ENCODE measurements around the gene TMEM63A. TPM values are rescaled to one million over a fixed set of nuclear protein-coding genes. Genes with fewer than 3 reads are reported as not detected.
"Not testable (repeated sequence)": the region's sequence is repeated elsewhere in the genome, so short reads cannot be mapped to it uniquely, and the experiment has no call there.

Gene TMEM63A
- total and polyA plus RNA-seq, 2 experiments from 2014 or later: 11.9 to 13.5 TPM

GRCh38 chr1:225888289-225888897 lies 6.2 kb upstream of the TMEM63A start:
- no peaks in the 10 kb centered on the region for H3K9me3 ChIP-seq (ENCODE audit: low read depth)
- H3K27ac ChIP-seq: no peak overlapping the region
- H3K9ac ChIP-seq: no peak overlapping the region
- no peaks in the 10 kb centered on the region for H3K27me3 ChIP-seq (replicated peaks; ENCODE audit: insufficient read depth)
- DNase-seq: no peak
- H3K36me3 ChIP-seq (ENCODE audit: low read depth): no peaks in the 10 kb centered on the region
- in situ Hi-C loops (cut with MboI): no loop called here
- no peaks in the 10 kb centered on the region for H4K20me1 ChIP-seq (ENCODE audit: insufficient read depth)
- 88 to 89% methylated on average over 18 of the region's 18 CpGs for WGBS, 2 experiments (ENCODE audit: low coverage in 1 of 2, low lambda C conversion rate in 2 of 2, missing lambda C conversion rate in 2 of 2)
- H2AFZ ChIP-seq: no peak overlapping the region
- H3K9me2 ChIP-seq (ENCODE audit: insufficient read depth): no peaks in the 10 kb centered on the region
- no peaks in the 10 kb centered on the region for H3F3A ChIP-seq (ENCODE audit: insufficient read depth)
- TF ChIP-seq EZH2phosphoT487 (IDR thresholded peaks at IDR 0.05; ENCODE audit: insufficient read depth, low read depth): no peak
- no peak for TF ChIP-seq EZH2 (IDR thresholded peaks at IDR 0.05; ENCODE audit: insufficient read depth, poor library complexity, severe bottlenecking)
- 0 out of 2 replicates have a peak, but pooled peaks cover under 1% of the 10 kb centered on the region for H3K4me1 ChIP-seq (ENCODE audit: insufficient read depth)
- no peaks in the 10 kb centered on the region; the same call in 1 of the 2 replicates for H3K79me2 ChIP-seq (ENCODE audit: insufficient read depth)
- H3K4me2 ChIP-seq (ENCODE audit: unreplicated experiment): no peak overlapping the region
- no peak overlapping the region for H3K4me3 ChIP-seq

GRCh38 chr1:225887554-225888288 lies 5.5 kb upstream of the TMEM63A start:
- H3K9me3 ChIP-seq (ENCODE audit: low read depth); H3K9ac ChIP-seq; DNase-seq; H3K79me2 ChIP-seq (ENCODE audit: insufficient read depth); H3K4me2 ChIP-seq (ENCODE audit: unreplicated experiment); H3F3A ChIP-seq (ENCODE audit: insufficient read depth); H3K36me3 ChIP-seq (ENCODE audit: low read depth); H3K27me3 ChIP-seq (replicated peaks; ENCODE audit: insufficient read depth); H3K4me1 ChIP-seq (ENCODE audit: insufficient read depth); H2AFZ ChIP-seq; H3K9me2 ChIP-seq (ENCODE audit: insufficient read depth); in situ Hi-C loops (cut with MboI); H4K20me1 ChIP-seq (ENCODE audit: insufficient read depth); H3K4me3 ChIP-seq; H3K27ac ChIP-seq: not testable (repeated sequence)
- 31 to 71% methylated on average over 5 to 37 of the region's 56 CpGs for WGBS, 2 experiments (ENCODE audit: low coverage in 1 of 2, low lambda C conversion rate in 2 of 2, missing lambda C conversion rate in 2 of 2)

- Histone ChIP-seq H4K20me1 (ENCODE audit: insufficient read depth) (no peaks in the 10 kb centered on the region), H3K27me3 (replicated peaks; ENCODE audit: insufficient read depth) (no peaks in the 10 kb centered on the region), H3K4me3 (no peak overlapping the region), H3K4me1 (ENCODE audit: insufficient read depth) (peaks cover 4% of the 10 kb centered on the region; the same call in 1 of the 2 replicates), H3K9me3 (ENCODE audit: low read depth) (no peaks in the 10 kb centered on the region), H3K36me3 (ENCODE audit: low read depth) (no peaks in the 10 kb centered on the region), H3K27ac (no peak overlapping the region), H3K9me2 (ENCODE audit: insufficient read depth) (no peaks in the 10 kb centered on the region), H3K79me2 (ENCODE audit: insufficient read depth) (peaks cover 5% of the 10 kb centered on the region; the same call in 1 of the 2 replicates), H3F3A (ENCODE audit: insufficient read depth) (no peaks in the 10 kb centered on the region), H3K9ac (no peak overlapping the region), H2AFZ (no peak overlapping the region), H3K4me2 (ENCODE audit: unreplicated experiment) (no peak overlapping the region)
- in situ Hi-C loops (cut with MboI): no loop called here
- DNase-seq: no peak
- WGBS, 2 experiments (ENCODE audit: low coverage in 1 of 2, low lambda C conversion rate in 2 of 2, missing lambda C conversion rate in 2 of 2): 90 to 93% methylated on average over 7 of the region's 7 CpGs
- no peak for TF ChIP-seq EZH2 (IDR thresholded peaks at IDR 0.05; ENCODE audit: insufficient read depth, poor library complexity, severe bottlenecking)
- no peak for TF ChIP-seq EZH2phosphoT487 (IDR thresholded peaks at IDR 0.05; ENCODE audit: insufficient read depth, low read depth)
Observed at GRCh38 chr1:225887030-225887314, 4.8 kb upstream of the TMEM63A start.

GRCh38 chr1:225886159-225887029 lies 4.2 kb upstream of the TMEM63A start:
- no peaks in the 10 kb centered on the region for H3K9me3 ChIP-seq (ENCODE audit: low read depth)
- no peaks in the 10 kb centered on the region for H3K27me3 ChIP-seq (replicated peaks; ENCODE audit: insufficient read depth)
- H3K4me2 ChIP-seq (ENCODE audit: unreplicated experiment): no peak overlapping the region
- no peaks in the 10 kb centered on the region for H3K36me3 ChIP-seq (ENCODE audit: low read depth)
- H3K9ac ChIP-seq: no peak overlapping the region
- peaks cover 5% of the 10 kb centered on the region; the same call in 1 of the 2 replicates for H3K4me1 ChIP-seq (ENCODE audit: insufficient read depth)
- no peak overlapping the region for H2AFZ ChIP-seq
- DNase-seq: no peak
- 0 out of 2 replicates have a peak, but pooled peaks cover under 1% of the 10 kb centered on the region for H3F3A ChIP-seq (ENCODE audit: insufficient read depth)
- peaks cover 8% of the 10 kb centered on the region for H3K79me2 ChIP-seq (ENCODE audit: insufficient read depth)
- 88 to 91% methylated on average over 18 to 19 of the region's 19 CpGs for WGBS, 2 experiments (ENCODE audit: low coverage in 1 of 2, low lambda C conversion rate in 2 of 2, missing lambda C conversion rate in 2 of 2)
- no peak for TF ChIP-seq EZH2phosphoT487 (IDR thresholded peaks at IDR 0.05; ENCODE audit: insufficient read depth, low read depth)
- no peak for TF ChIP-seq EZH2 (IDR thresholded peaks at IDR 0.05; ENCODE audit: insufficient read depth, poor library complexity, severe bottlenecking)
- no peaks in the 10 kb centered on the region for H4K20me1 ChIP-seq (ENCODE audit: insufficient read depth)
- in situ Hi-C loops (cut with MboI): no loop called here
- H3K9me2 ChIP-seq (ENCODE audit: insufficient read depth): no peaks in the 10 kb centered on the region
- H3K27ac ChIP-seq: no peak overlapping the region
- H3K4me3 ChIP-seq: no peak overlapping the region
